ENCODE results near the gene SUPT6H. TPM values are rescaled to one million over a fixed set of nuclear protein-coding genes. Genes with fewer than 3 reads are reported as not detected.

The SUPT6H gene
- total RNA-seq, 2 donors from 2014 or later: 40.1 to 47.1 TPM

DNA sequence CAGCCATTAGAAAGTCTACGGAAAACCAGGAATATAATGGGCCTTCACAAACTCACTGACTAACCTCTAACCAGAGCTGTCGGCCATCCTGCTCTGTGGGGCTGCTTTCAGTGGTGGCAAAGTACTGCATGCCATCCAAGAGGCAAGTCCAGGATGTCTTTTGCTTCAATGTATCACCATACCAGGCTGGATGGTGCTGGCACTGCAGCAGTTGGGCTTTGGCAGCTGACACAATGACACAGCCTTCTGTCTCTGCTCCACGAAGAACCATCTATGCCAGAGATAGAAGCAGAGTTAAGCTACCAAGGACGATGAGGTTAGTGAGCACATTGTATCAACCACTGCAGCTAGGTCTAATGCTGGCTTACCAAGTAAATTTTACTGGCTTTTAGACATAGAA lies 38.3 kb upstream of the SUPT6H start:
- Histone ChIP-seq H3K27me3 (no peaks in the 10 kb centered on the region), H3K4me1 (no peaks in the 10 kb centered on the region), H3K9me3 (no peaks in the 10 kb centered on the region), H3K36me3 (peaks cover 29% of the 10 kb centered on the region), H3K4me3 (no peak overlapping the region), H3K9ac (ENCODE audit: low read depth in 2 of 2, low read length in 2 of 2) (no peak overlapping the region), H3K27ac (no peak overlapping the region)
- DNase-seq: no peak
- intact Hi-C loops (cut with DNase I): no loop called here
- TF ChIP-seq, protein P1, sequence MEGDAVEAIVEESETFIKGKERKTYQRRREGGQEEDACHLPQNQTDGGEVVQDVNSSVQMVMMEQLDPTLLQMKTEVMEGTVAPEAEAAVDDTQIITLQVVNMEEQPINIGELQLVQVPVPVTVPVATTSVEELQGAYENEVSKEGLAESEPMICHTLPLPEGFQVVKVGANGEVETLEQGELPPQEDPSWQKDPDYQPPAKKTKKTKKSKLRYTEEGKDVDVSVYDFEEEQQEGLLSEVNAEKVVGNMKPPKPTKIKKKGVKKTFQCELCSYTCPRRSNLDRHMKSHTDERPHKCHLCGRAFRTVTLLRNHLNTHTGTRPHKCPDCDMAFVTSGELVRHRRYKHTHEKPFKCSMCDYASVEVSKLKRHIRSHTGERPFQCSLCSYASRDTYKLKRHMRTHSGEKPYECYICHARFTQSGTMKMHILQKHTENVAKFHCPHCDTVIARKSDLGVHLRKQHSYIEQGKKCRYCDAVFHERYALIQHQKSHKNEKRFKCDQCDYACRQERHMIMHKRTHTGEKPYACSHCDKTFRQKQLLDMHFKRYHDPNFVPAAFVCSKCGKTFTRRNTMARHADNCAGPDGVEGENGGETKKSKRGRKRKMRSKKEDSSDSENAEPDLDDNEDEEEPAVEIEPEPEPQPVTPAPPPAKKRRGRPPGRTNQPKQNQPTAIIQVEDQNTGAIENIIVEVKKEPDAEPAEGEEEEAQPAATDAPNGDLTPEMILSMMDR (IDR thresholded peaks at IDR 0.05): no peak

DNA sequence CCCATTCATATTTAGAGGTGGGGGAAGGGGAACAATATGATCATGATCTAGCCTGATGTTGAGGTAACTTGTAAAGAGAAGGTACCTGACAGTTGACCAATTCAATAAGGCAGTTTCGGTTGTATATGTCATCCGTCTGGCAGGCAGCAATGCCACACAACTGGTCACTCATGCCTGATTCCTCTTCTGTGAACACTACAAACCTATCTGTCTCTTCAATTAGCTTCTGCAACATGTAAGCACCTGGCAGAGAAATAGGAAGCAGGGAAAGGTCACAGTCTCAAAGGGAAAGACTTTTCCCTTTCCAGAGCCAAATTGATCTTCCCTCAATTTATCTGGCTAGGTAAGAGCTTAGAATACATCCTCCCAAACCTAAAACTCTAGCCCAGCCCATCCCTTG lies 37.9 kb upstream of the SUPT6H start:
- no peaks in the 10 kb centered on the region for H3K9me3 ChIP-seq
- H3K27me3 ChIP-seq: no peaks in the 10 kb centered on the region
- no peaks in the 10 kb centered on the region for H3K4me1 ChIP-seq
- H3K4me3 ChIP-seq: no peak overlapping the region
- no peak overlapping the region for H3K9ac ChIP-seq (ENCODE audit: low read depth in 2 of 2, low read length in 2 of 2)
- no peak overlapping the region for H3K27ac ChIP-seq
- no peak for DNase-seq
- intact Hi-C loops (cut with DNase I): no loop called here
- peaks cover 29% of the 10 kb centered on the region for H3K36me3 ChIP-seq
- TF ChIP-seq, protein P1 (IDR thresholded peaks at IDR 0.05): no peak

DNA sequence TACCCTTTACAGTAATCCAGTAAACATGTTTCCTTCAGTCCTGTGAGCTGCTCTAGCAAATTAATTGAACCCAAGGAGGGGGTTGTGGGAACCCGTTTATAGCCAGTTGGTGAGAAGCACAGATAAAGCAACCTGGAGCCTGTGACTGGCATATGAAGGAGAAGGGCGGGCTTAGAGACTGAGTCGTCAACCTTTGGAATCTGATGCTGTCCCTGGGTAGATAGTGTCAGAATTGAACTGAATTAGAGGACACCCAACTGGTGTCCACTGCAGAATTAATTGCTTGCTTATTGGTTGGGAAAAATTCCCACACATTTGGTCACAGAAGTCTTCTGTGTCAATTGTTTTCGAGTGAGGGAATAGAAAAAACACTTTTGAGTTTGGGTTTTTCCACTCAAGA lies 35.2 kb upstream of the SUPT6H start:
- intact Hi-C loops (cut with DNase I): no loop called here
- TF ChIP-seq, protein P1 (IDR thresholded peaks at IDR 0.05): no peak
- H3K36me3 ChIP-seq: peaks cover 14% of the 10 kb centered on the region

DNA sequence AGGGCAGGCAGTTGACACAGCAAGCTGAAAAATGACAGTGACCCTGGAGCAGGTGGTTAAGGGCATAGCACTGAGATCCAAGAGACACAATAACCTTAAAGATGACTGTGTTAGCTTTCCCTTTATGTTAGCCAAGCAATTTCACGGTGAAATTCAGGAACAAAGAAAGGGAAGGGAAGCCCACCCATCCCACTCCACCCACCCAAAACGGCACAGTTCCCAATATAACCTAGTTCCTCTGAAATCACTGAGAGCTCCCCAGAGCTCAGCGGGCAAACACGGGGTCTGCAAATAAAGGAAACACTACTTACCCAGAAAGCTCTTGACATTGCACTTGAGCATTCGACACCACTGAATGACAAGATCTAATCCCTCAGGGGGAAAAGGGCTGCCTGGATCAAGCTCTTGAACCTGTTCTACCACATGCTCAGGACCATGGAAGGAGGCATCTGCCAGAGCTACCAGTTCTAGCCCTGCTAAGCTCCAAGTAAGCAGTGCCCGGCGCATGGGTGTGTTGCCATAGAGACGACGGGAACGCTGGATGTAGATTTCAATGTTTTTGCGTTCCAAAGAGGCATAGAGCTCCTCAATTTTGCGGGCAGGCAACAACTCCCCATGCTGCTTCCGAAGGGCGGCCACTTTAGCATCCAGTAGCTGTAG lies 27.7 kb upstream of the SUPT6H start:
- no peak for DNase-seq
- peaks cover 23% of the 10 kb centered on the region for H3K36me3 ChIP-seq
- TF ChIP-seq, protein P1 (IDR thresholded peaks at IDR 0.05): no peak
- no peaks in the 10 kb centered on the region for H3K4me1 ChIP-seq
- H3K9ac ChIP-seq (ENCODE audit: low read depth in 2 of 2, low read length in 2 of 2): no peak overlapping the region
- intact Hi-C loops (cut with DNase I): no loop called here
- H3K27me3 ChIP-seq: no peaks in the 10 kb centered on the region
- no peak overlapping the region for H3K27ac ChIP-seq
- H3K9me3 ChIP-seq: no peaks in the 10 kb centered on the region
- H3K4me3 ChIP-seq: no peak overlapping the region

More for the DNA sequence above, 35.2 kb upstream of the SUPT6H start:
- DNase-seq: no peak
- H3K9me3 ChIP-seq: no peaks in the 10 kb centered on the region
- no peak overlapping the region for H3K9ac ChIP-seq (ENCODE audit: low read depth in 2 of 2, low read length in 2 of 2)
- no peaks in the 10 kb centered on the region for H3K4me1 ChIP-seq
- no peaks in the 10 kb centered on the region for H3K27me3 ChIP-seq
- no peak overlapping the region for H3K27ac ChIP-seq
- H3K4me3 ChIP-seq: no peak overlapping the region

DNA sequence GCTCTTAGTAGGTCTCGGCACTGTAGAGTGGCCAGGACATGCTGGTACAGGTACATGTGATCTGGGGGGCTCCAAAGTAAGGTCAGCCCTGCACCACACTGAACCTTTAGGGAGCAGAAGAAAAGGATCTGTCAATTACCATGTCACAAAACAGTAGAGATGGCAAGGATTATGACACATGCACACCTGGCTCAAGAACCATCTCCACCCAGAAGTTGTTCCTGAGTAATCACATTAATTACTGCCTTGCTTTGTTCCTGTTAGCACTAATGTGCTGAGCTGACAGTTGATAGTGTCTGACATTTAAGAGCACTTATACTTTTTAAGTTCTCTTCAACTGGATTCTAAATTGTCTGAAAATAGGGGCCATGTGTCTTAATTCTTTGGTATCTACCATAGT lies 26.5 kb upstream of the SUPT6H start:
- no peak overlapping the region for H3K4me3 ChIP-seq
- H3K27ac ChIP-seq: no peak overlapping the region
- DNase-seq: no peak
- no peaks in the 10 kb centered on the region for H3K9me3 ChIP-seq
- intact Hi-C loops (cut with DNase I): no loop called here
- H3K27me3 ChIP-seq: no peaks in the 10 kb centered on the region
- TF ChIP-seq, protein P1 (IDR thresholded peaks at IDR 0.05): no peak
- H3K4me1 ChIP-seq: no peaks in the 10 kb centered on the region
- no peak overlapping the region for H3K9ac ChIP-seq (ENCODE audit: low read depth in 2 of 2, low read length in 2 of 2)
- H3K36me3 ChIP-seq: peaks cover 23% of the 10 kb centered on the region
